GM18499 (cell line): ENCODE measurements around the gene CA4.
"Not testable (repeated sequence)": the region's sequence is repeated elsewhere in the genome, so short reads cannot be mapped to it uniquely, and the experiment has no call there.

Experiments
- ATAC-seq: cut with Tn5 transposase; IDR thresholded peaks from one replicate; pipeline ENCODE4 v1.9.1; 2021; ENCODE audit warnings: moderate number of reproducible peaks; ENCODE audit not compliant: insufficient read depth, unreplicated experiment

The CA4 gene

GRCh38 chr17:60170835-60171752, 21.3 kb downstream of the CA4 start:
- ATAC-seq = no peak

DNA sequence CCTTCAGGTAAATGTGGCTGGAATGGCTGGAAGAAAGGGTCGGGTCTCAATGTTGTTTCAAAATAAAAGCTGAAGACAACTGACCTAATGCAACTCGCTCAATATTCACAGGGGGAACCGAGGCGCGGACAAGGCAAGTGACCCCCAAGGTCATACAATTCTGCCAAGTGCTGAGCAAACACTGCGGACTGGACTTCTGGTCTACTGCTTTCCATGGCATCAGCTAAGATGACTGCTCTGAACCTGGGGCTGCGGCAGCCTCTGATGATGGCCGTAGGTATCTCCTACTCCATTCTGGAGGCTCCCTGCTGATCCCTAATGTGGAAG, 21.9 kb downstream of the CA4 start:
- ATAC-seq = no peak

- no peak for ATAC-seq
Measured at GRCh38 chr17:60173304-60173819, 23.6 kb downstream of the CA4 start.

- no peak for ATAC-seq
Measured at GRCh38 chr17:60174035-60174434, 24.3 kb downstream of the CA4 start.

GRCh38 chr17:60174767-60175166, 25.0 kb downstream of the CA4 start:
- ATAC-seq = not testable (repeated sequence)

GRCh38 chr17:60176763-60177162, 27.0 kb downstream of the CA4 start:
- ATAC-seq = not testable (repeated sequence)

DNA sequence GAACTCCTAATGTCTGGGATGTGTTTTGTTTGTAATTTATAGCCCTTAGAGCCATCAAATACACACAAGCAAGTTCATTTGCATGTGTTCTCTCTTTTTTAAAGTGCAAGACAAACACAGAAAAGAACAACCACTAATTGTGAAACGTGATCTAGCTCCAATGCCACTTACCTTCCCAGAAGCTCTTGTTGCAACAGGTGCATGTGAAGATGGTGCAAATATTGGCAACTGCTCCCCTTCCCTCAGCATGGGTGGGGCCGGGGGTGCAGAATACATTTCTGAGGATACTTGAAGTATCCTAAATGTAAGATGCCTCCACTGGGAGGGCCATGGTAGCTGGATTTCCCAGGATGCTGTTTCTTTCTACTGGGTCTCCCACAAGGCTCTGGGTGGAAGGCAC, 28.4 kb downstream of the CA4 start:
- not testable (repeated sequence) for ATAC-seq

DNA sequence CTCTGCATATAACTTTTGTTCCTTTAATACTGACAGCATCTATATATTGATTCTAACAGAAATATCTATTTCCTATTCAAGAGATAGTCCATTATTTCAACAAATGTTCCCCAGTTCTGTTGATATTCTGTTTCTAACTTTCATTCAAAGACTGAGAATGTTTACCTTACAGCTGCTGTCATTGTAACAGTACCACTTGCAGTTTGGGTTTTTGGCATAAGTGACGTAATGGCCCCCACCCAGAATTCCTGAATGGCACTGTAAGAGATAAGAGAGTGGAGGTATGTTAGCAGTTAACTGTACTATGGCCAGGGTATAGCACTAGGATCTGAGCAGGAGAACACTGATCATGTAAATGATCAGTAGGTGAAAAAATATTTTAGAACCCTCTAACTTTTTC, 30.6 kb downstream of the CA4 start:
- not testable (repeated sequence) for ATAC-seq

- ATAC-seq = not testable (repeated sequence)
Measured at GRCh38 chr17:60186372-60186771, 36.6 kb downstream of the CA4 start.

- ATAC-seq = not testable (repeated sequence)
Measured at GRCh38 chr17:60186846-60187745, 37.3 kb downstream of the CA4 start.

DNA sequence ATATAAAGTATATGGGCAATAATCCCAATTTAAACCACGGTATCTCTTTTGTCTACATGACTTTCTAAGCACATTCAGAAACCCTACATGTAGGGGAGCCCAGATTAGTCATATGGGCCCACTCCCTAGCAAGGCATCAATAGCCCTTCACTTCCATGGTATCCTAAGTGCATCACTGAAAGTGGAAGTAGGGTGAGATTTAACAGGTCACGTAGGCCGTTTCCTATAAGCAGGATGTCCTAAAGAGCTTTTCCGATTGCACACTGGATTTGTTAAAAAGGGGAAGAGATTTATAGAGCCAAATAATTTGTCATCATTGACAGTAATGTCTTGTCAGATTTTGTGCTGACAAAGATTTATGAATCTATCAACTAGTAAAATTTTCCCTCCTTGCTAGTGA, 39.0 kb downstream of the CA4 start:
- ATAC-seq = no peak

- ATAC-seq = not testable (repeated sequence)
Measured at GRCh38 chr17:60190032-60190431, 40.3 kb downstream of the CA4 start.

GRCh38 chr17:60193032-60193431, 43.3 kb downstream of the CA4 start:
- ATAC-seq = not testable (repeated sequence)

GRCh38 chr17:60193482-60193881, 43.7 kb downstream of the CA4 start:
- no peak for ATAC-seq

DNA sequence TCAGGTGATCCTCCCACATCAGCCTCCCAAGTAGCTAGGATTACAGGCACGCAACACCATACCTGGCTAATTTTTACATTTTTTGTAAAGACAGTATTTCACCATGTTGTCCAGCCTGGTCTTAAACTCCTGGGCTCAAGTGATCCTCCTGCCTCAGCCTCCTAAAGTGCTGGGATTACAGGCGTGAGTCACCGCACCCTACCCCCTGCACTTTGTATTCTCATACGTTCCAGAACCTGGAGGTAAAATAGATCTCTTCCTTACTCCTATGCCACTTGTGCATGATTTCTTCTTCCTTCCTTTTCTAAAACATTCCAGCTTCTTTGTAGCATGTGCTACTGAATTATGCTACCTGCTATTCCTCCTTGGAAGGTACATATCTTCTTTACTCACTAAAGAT, 44.4 kb downstream of the CA4 start:
- ATAC-seq = not testable (repeated sequence)

GRCh38 chr17:60198630-60199029, 48.9 kb downstream of the CA4 start:
- ATAC-seq = not testable (repeated sequence)

DNA sequence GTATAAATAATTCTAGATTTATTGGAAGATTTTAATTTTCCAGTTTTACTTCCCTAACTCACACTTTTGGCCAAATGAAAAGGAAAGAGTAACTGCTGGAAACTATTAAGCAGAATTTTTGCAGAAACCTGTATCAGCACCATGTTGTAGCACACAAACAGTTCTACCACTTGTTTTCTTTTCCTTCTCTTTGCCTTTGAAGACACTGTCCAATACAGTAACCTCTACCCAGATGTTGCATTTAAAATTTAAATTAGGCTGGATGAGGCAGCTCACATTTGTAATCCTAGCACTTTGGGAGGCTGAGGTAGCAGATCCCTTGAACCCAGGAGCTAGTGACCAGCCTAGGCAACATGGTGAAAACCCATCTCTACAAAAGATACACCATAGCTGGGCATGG, 56.0 kb downstream of the CA4 start:
- ATAC-seq = not testable (repeated sequence)

DNA sequence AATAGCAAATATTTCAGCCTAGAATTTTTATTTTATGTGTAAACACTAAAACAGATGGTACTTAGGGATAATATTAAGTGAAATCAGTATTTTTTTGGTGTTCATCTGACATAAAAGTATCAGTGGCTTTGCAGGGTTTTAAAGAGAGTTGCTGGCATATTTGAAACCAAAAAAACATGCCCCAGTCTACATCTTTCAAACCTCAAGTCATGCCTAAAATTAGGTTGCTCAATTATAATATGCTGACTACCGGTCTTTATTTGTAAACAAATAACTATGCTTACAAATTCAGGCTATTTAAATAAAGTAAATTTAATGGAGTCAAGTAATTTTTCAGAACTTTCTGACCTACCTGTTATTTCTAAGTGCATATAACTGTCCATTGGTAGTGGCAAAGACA, 58.5 kb downstream of the CA4 start:
- ATAC-seq = not testable (repeated sequence)
